CD4-positive, CD25-positive, alpha-beta regulatory T cell (primary cell): ENCODE data around the gene DNASE1L3. TPM values are rescaled to one million over a fixed set of nuclear protein-coding genes. Genes with fewer than 3 reads are reported as not detected.

Source experiments
- ATAC-seq, 2 donors: fragments of 150-1000 bp; cut with Tn5 transposase; one replicate each; pipeline ENCODE4 v1.10.0; 2021; ENCODE audit warnings: low read depth in 2 of 2, moderate number of reproducible peaks in 2 of 2, moderate library complexity in 1 of 2
- DNase-seq, 3 donors: peaks; one replicate each; pipeline versions ENCODE4 v3.0.0 to v3.0.0-alpha.2; 2012 to 2022; ENCODE audit warnings: mixed read lengths in 1 of 3
- H3K27ac ChIP-seq: one replicate; pipeline ENCODE4 v1.7.0; 2013; ENCODE audit warnings: mild to moderate bottlenecking, low read length; ENCODE audit not compliant: insufficient read depth, poor library complexity, severe bottlenecking
- H3K27me3 ChIP-seq: one replicate; pipeline ENCODE4 v1.7.0; 2013; ENCODE audit warnings: low read length; ENCODE audit not compliant: control insufficient read depth, insufficient read depth
- H3K36me3 ChIP-seq: one replicate; pipeline ENCODE4 v1.7.0; 2013; ENCODE audit warnings: mild to moderate bottlenecking, low read length, moderate library complexity; ENCODE audit not compliant: control insufficient read depth, insufficient read depth
- H3K4me1 ChIP-seq: 2 replicates; pipeline ENCODE4 v1.7.0; 2013; ENCODE audit warnings: mild to moderate bottlenecking, low read length; ENCODE audit not compliant: insufficient read depth, control insufficient read depth, poor library complexity, severe bottlenecking
- H3K4me3 ChIP-seq: one replicate; pipeline ENCODE4 v1.7.0; 2013; ENCODE audit warnings: low read depth, mild to moderate bottlenecking, low read length, moderate library complexity
- H3K9me3 ChIP-seq, 2 experiments: 1 replicate in 1 of 2; 2 replicates in 1 of 2; pipeline ENCODE4 v1.7.0; 2013; ENCODE audit warnings: low read length in 2 of 2, mild to moderate bottlenecking in 1 of 2, moderate library complexity in 1 of 2; ENCODE audit not compliant: control insufficient read depth in 2 of 2
- H3K27ac Mint-ChIP-seq, 3 donors: one replicate each; pipeline ENCODE4 v1.8.0; 2020 to 2022; ENCODE audit warnings: mild to moderate bottlenecking in 3 of 3, mixed read lengths in 3 of 3, moderate library complexity in 2 of 3
- H3K27me3 Mint-ChIP-seq: one replicate; pipeline ENCODE4 v1.8.0; 2022; ENCODE audit warnings: mild to moderate bottlenecking, mixed read lengths
- H3K36me3 Mint-ChIP-seq: one replicate; pipeline ENCODE4 v1.8.0; 2020; ENCODE audit warnings: mixed read lengths
- H3K4me1 Mint-ChIP-seq, 4 donors: one replicate each; pipeline ENCODE4 v1.8.0; 2020 to 2022; ENCODE audit warnings: mixed read lengths in 4 of 4, mild to moderate bottlenecking in 1 of 4
- H3K4me3 Mint-ChIP-seq, 4 donors: one replicate each; pipeline ENCODE4 v1.8.0; 2020 to 2022; ENCODE audit warnings: mild to moderate bottlenecking in 4 of 4, mixed read lengths in 4 of 4, moderate library complexity in 3 of 4
- H3K9me3 Mint-ChIP-seq, 7 donors: one replicate each; pipeline ENCODE4 v1.8.0; 2020 to 2022; ENCODE audit warnings: mixed read lengths in 7 of 7, mild to moderate bottlenecking in 3 of 7, moderate library complexity in 2 of 7
- polyA plus RNA-seq, 4 donors: library from polyadenylated mRNA; unstranded; fragments of 300-500 nt; fragmentation: Illumina TruSeq; gene quantifications; one replicate each; pipeline ENCODE4 v1.2.3, GENCODE V29; 2021
- total RNA-seq: library from RNA; stranded (reverse); gene quantifications from one replicate; pipeline ENCODE4 v1.2.3, GENCODE V29; 2022

Gene DNASE1L3, protein sequence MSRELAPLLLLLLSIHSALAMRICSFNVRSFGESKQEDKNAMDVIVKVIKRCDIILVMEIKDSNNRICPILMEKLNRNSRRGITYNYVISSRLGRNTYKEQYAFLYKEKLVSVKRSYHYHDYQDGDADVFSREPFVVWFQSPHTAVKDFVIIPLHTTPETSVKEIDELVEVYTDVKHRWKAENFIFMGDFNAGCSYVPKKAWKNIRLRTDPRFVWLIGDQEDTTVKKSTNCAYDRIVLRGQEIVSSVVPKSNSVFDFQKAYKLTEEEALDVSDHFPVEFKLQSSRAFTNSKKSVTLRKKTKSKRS
- total RNA-seq (not detected), polyA plus RNA-seq (under 1 TPM in 1 of 4 donors, not detected in 3; 0.14 TPM)

DNA sequence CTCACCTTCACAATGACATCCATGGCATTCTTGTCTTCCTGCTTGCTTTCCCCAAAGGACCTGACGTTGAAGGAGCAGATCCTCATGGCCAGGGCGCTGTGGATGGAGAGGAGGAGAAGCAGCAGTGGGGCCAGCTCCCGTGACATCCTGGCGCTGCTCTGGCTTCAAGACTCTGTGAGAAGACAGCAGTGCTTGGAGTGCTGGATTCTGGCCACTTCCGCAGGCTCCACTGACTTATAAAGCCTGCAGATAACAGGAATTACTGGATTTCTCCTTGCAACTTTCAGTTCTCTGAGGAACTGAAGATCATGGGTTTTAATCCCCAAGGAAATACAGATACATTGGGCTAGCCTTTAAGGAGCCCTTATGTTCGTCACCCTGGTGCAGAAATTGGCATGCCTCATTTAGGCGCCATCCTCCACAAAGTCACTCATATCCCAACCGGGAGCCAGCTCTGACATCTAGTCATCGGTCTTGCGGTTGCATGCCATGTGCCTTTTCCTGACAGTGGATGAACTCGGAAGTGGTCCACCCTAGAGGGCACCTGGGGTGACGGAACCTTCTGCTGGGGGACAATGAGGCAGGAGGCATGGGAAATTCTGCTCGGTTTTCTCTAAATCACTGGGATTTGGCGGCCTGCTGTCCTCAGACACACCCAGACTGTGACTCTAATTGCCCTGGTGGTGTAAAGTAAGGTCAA is at the start of gene DNASE1L3:
TSS of gene DNASE1L3 (minus strand) at position 212 of the 700 bp plus-strand sequence. CDS start at position 146, 66 bp downstream.
- peaks cover 15% of the 10 kb centered on the region for H3K27me3 Mint-ChIP-seq
- no peak for ATAC-seq
- Histone ChIP-seq H3K9me3 (no peaks in the 10 kb centered on the region), H3K36me3 (no peaks in the 10 kb centered on the region), H3K4me3 (no peak within 1 kb of the TSS), H3K4me1 (no peaks in the 10 kb centered on the region), H3K27ac (no peak within 1 kb of the TSS), H3K27me3 (peaks cover 2% of the 10 kb centered on the region)
- H3K4me1 Mint-ChIP-seq = peaks cover 0 to 6% (median 4%) of the 10 kb centered on the region in 4 donors
- H3K4me3 Mint-ChIP-seq = no peak within 1 kb of the TSS
- peak within 1 kb of the TSS in 2 of 3 donors; percentile 50 to 63 for H3K27ac Mint-ChIP-seq
- H3K9me3 Mint-ChIP-seq = peaks cover 0 to 3% (median 0%) of the 10 kb centered on the region in 7 donors
- no peaks in the 10 kb centered on the region for H3K36me3 Mint-ChIP-seq
- DNase-seq = no peak

DNA sequence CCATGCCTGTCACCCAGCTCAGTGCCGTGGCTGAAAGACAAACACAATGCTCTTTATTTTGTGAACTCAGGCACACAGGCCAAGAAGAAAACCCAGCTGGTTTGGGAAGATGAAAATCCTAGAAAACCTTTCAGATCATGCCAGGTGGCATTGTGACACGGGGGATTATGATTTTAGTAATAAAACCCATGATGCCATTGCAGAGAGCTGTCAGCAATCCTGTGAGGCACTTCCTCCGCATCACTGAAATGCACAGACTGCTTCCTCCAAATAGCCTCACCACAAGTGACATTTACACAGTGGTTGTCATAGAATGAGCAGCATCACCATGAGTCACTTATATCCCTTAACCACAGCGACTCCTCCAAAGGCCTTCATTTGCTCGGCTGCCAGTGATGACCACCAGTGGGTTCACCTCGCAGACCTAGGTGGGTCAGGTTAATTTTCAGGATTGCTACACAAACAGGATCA is 49.5 kb upstream of the DNASE1L3 start:
- Histone ChIP-seq H3K4me3 (no peak overlapping the region), H3K9me3 (no peaks in the 10 kb centered on the region), H3K27me3 (no peaks in the 10 kb centered on the region), H3K36me3 (no peaks in the 10 kb centered on the region), H3K4me1 (no peaks in the 10 kb centered on the region), H3K27ac (no peak overlapping the region)
- Mint-ChIP-seq H3K9me3 (peaks cover 0 to 1% (median 0%) of the 10 kb centered on the region in 7 donors), H3K4me1 (peaks cover 0 to 11% (median 2%) of the 10 kb centered on the region in 4 donors), H3K36me3 (peaks cover 27% of the 10 kb centered on the region), H3K27me3 (no peaks in the 10 kb centered on the region), H3K27ac (no peak overlapping the region), H3K4me3 (no peak overlapping the region)
- peak in 1 of 2 donors; percentile 66 for ATAC-seq
- DNase-seq = peak in 1 of 3 donors; percentile 46

DNA sequence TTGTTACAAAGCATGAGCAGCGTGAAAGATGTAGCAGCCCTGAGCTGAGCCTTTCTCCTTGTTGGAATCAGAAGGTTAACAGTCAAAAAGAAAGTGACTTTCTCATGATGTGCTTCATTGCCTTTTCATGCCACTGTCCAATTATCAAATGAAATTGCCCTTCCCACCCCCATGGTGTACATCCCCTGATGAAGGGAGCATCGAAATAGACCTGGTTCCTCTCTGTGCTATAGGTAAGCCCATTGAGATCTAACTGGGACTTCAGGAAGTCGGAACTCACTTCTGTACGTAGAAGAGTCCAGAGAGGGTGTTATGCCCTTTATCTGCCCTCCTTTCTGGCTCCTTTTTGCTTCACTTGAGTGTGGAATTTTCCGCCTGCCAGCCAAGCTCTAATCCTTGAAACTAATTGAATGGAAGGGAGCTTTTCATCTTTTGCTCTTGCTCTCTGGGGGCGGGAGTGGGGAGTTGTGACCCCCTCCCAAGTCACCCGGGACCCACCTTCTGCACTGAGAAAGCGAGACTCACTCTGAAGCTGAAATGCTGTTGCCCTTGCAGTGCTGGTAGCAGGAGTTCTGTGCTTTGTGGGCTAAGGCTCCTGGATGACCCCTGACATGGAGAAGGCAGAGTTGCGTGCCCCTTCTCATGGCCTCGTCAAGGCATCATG is 47.8 kb upstream of the DNASE1L3 start:
- H3K4me1 Mint-ChIP-seq = peaks cover 0 to 11% (median 2%) of the 10 kb centered on the region in 4 donors

DNA sequence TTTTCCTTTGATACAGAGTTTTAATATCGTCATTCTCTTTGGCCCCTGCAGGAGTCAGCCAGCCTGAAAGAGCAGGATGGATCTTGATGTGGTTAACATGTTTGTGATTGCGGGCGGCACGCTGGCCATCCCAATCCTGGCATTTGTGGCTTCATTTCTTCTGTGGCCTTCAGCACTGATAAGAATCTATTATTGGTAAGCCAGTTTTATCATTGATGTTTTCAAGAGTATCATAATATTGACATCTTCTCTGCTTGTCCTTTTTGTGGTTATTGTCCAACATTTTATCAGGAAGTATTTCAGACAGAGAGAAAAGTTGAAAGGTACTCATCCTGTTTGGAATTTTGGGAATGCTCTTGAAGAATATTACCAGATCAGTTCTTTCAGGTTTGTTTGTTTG is 45.7 kb upstream of the DNASE1L3 start:
- H3K27me3 Mint-ChIP-seq = no peaks in the 10 kb centered on the region
- Histone ChIP-seq H3K4me3 (no peak overlapping the region), H3K9me3 (no peaks in the 10 kb centered on the region), H3K27me3 (no peaks in the 10 kb centered on the region), H3K36me3 (no peaks in the 10 kb centered on the region), H3K4me1 (no peaks in the 10 kb centered on the region), H3K27ac (no peak overlapping the region)
- H3K9me3 Mint-ChIP-seq = peaks cover 0 to 1% (median 0%) of the 10 kb centered on the region in 7 donors
- DNase-seq = no peak
- H3K4me1 Mint-ChIP-seq = peaks cover 0 to 11% (median 2%) of the 10 kb centered on the region in 4 donors
- no peak overlapping the region for H3K27ac Mint-ChIP-seq
- H3K36me3 Mint-ChIP-seq = peaks cover 28% of the 10 kb centered on the region
- no peak for ATAC-seq
- H3K4me3 Mint-ChIP-seq = no peak overlapping the region

More for the DNA sequence above, 47.8 kb upstream of the DNASE1L3 start:
- Histone ChIP-seq H3K9me3 (no peaks in the 10 kb centered on the region), H3K36me3 (no peaks in the 10 kb centered on the region), H3K4me3 (no peak overlapping the region), H3K4me1 (no peaks in the 10 kb centered on the region), H3K27ac (no peak overlapping the region), H3K27me3 (no peaks in the 10 kb centered on the region)
- Mint-ChIP-seq H3K27ac (no peak overlapping the region), H3K27me3 (no peaks in the 10 kb centered on the region), H3K36me3 (peaks cover 30% of the 10 kb centered on the region), H3K9me3 (peaks cover 0 to 1% (median 0%) of the 10 kb centered on the region in 7 donors), H3K4me3 (no peak overlapping the region)
- ATAC-seq = no peak
- no peak for DNase-seq

DNA sequence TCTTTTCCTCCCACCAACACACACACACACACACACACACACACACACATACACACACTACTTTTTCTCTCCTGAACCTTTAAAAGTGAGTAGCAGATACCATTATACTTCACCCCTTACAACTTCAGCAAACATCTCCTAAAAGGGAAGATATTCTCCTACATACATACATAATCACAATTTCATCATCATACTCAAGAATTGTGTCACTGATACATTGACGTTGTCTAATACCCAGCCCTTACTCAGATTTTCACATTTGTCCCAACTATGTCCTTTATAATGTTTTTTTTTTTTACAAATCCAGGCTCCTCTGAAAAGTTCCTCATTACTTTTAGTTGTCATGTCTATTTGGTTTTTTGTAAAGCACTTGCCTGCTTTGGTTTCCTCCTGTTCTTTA is 45.3 kb upstream of the DNASE1L3 start:
- H3K9me3 Mint-ChIP-seq = peaks cover 0 to 1% (median 0%) of the 10 kb centered on the region in 7 donors
- H3K27me3 ChIP-seq = no peaks in the 10 kb centered on the region
- ATAC-seq (no peak), DNase-seq (no peak)
- peaks cover 0 to 11% (median 2%) of the 10 kb centered on the region in 4 donors for H3K4me1 Mint-ChIP-seq
- no peak overlapping the region for H3K4me3 Mint-ChIP-seq
- H3K4me1 ChIP-seq = no peaks in the 10 kb centered on the region
- H3K4me3 ChIP-seq = no peak overlapping the region
- no peak overlapping the region for H3K27ac Mint-ChIP-seq
- H3K36me3 Mint-ChIP-seq = peaks cover 28% of the 10 kb centered on the region
- H3K27ac ChIP-seq = no peak overlapping the region
- no peaks in the 10 kb centered on the region for H3K27me3 Mint-ChIP-seq
- H3K9me3 ChIP-seq = no peaks in the 10 kb centered on the region
- no peaks in the 10 kb centered on the region for H3K36me3 ChIP-seq

DNA sequence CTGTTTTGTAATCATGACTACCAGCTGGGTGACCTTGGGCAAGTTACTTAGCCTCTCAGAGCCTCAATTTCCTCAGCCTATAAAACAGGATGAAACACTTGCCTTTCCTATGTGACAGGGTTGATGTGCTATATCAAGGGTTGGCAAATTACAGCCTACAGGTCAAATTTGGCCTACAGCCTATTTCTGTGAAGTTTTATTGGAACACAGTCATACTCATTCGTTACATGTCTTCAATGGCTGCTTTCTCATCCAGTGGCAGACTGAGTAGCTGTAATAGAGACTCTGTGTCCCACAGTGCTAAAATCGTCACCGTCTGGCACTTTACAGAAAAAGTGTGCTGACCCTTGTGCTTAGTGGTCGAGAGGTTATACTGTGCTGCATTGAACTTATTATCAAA is 43.4 kb upstream of the DNASE1L3 start:
- H3K27ac Mint-ChIP-seq = no peak overlapping the region
- ATAC-seq = no peak
- Histone ChIP-seq H3K27me3 (no peaks in the 10 kb centered on the region), H3K4me1 (no peaks in the 10 kb centered on the region), H3K27ac (no peak overlapping the region), H3K36me3 (no peaks in the 10 kb centered on the region), H3K4me3 (no peak overlapping the region), H3K9me3 (no peaks in the 10 kb centered on the region)
- peaks cover 0 to 1% (median 0%) of the 10 kb centered on the region in 7 donors for H3K9me3 Mint-ChIP-seq
- no peak for DNase-seq
- no peak overlapping the region for H3K4me3 Mint-ChIP-seq
- H3K27me3 Mint-ChIP-seq = no peaks in the 10 kb centered on the region
- H3K4me1 Mint-ChIP-seq = peaks cover 0 to 11% (median 2%) of the 10 kb centered on the region in 4 donors
- H3K36me3 Mint-ChIP-seq = peaks cover 28% of the 10 kb centered on the region

- H3K4me3 ChIP-seq = no peak overlapping the region
- H3K27ac ChIP-seq = no peak overlapping the region
- H3K9me3 ChIP-seq = no peaks in the 10 kb centered on the region
- no peaks in the 10 kb centered on the region for H3K4me1 ChIP-seq
- peaks cover 0 to 1% (median 0%) of the 10 kb centered on the region in 7 donors for H3K9me3 Mint-ChIP-seq
- H3K36me3 Mint-ChIP-seq = peaks cover 13% of the 10 kb centered on the region
- no peak overlapping the region for H3K4me3 Mint-ChIP-seq
- H3K36me3 ChIP-seq = no peaks in the 10 kb centered on the region
- H3K27me3 Mint-ChIP-seq = no peaks in the 10 kb centered on the region
- no peak overlapping the region for H3K27ac Mint-ChIP-seq
- peaks cover 0 to 8% (median 3%) of the 10 kb centered on the region in 4 donors for H3K4me1 Mint-ChIP-seq
- no peak for DNase-seq
- no peaks in the 10 kb centered on the region for H3K27me3 ChIP-seq
- no peak for ATAC-seq
Observed at GRCh38 chr3:58251631-58252035, 40.9 kb upstream of the DNASE1L3 start.
